Vagina (tissue), 2 donors: ENCODE data around the gene SPRR2G.

Source experiments
- CTCF ChIP-seq, 3 experiments: fragments of 450-650 bp in 2 of 3; fragments of 200-600 bp in 1 of 3; sonication (generic) in 1 of 3; IDR thresholded peaks; one replicate each; pipeline ENCODE4 v1.5.1; 2017 to 2019; ENCODE audit warnings: antibody characterized with exemption in 3 of 3, mild to moderate bottlenecking in 2 of 3, moderate library complexity in 2 of 3
- POLR2A ChIP-seq, 2 donors: fragments of 450-650 bp; IDR thresholded peaks; one replicate each; pipeline ENCODE4 v1.6.1; 2017; ENCODE audit warnings: antibody characterized with exemption in 2 of 2, mild to moderate bottlenecking in 2 of 2, moderate library complexity in 2 of 2

DNA sequence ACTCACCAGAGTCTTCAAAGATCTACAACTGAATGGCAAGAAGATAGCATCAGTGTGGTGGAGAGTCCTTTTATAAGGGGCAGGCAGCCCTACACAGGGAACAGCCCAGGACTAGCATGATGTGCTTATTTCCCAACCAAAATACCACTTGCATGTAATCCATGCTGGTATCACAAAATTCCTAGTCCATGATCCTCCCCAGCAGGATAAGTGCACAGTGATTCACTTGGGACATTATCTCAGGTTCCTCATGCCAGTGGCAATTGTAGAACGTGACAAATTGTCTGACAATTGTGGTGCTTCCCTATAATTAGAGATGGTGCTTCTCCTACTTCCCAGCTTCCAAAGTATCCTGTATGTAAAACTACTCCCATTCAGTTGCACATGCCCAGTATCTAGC is at the start of gene SPRR2G:
- no peak for TF ChIP-seq POLR2A (IDR thresholded peaks at IDR 0.05)
- no peak for TF ChIP-seq CTCF (IDR thresholded peaks at IDR 0.05)
